GM03348 (cell line): Measurements from ENCODE around the gene SLC28A2.

Experiments used
- DNase-seq: peaks from one replicate; pipeline ENCODE4 v3.0.0; 2012; ENCODE audit warnings: low spot score

The SLC28A2 gene

GRCh38 chr15:45326280-45326679 is 74.2 kb downstream of the SLC28A2 start:
- DNase-seq, result no peak

DNA sequence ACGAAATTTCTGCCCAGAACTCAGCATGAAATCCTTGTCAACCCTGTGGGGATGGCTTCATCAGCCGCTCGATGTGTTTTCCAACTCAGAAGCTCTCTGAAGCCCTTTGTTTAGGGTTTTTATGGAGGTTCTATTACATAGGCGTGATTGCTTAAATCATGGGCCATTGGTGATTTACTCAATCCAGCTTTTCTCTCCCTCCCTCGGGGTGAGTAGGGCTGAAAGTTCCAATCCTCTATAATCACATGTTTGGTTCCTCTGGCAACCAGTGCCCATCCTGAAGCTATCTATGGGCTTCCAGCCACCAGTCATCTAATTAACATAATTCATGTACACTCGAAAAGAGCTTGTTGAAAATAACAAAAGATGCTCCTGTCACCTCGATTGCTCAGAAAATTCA is 74.7 kb downstream of the SLC28A2 start:
- no peak for DNase-seq
